Liver (tissue), 3 donors: Measurements from ENCODE around the gene BRD4.

Experiments used
- JUND ChIP-seq, 2 donors: IDR thresholded peaks; 2 replicates each; pipeline ENCODE4 v1.6.1; 2016; ENCODE audit warnings: antibody characterized with exemption in 2 of 2
- TAF1 ChIP-seq: conservative IDR thresholded peaks from 2 replicates; pipeline ENCODE4 v1.6.1; 2016; ENCODE audit warnings: antibody characterized with exemption, mild to moderate bottlenecking
- TF ChIP-seq, protein P1 (sequence below): IDR thresholded peaks from 2 replicates; pipeline ENCODE4 v1.6.1; 2016; ENCODE audit warnings: antibody characterized with exemption
- TF ChIP-seq, protein P2 (sequence below): fragments of 150-350 bp; IDR thresholded peaks from 2 replicates; pipeline ENCODE4 v1.5.1; 2017; ENCODE audit warnings: improper control_type of control experiment, low read depth, low read length; ENCODE audit not compliant: missing input control
- TF ChIP-seq, protein P3 (sequence below): IDR thresholded peaks from 2 replicates; pipeline ENCODE4 v1.6.1; 2016; ENCODE audit warnings: antibody characterized with exemption
- donor health status: healthy.
- donor health status: healthy.

DNA sequence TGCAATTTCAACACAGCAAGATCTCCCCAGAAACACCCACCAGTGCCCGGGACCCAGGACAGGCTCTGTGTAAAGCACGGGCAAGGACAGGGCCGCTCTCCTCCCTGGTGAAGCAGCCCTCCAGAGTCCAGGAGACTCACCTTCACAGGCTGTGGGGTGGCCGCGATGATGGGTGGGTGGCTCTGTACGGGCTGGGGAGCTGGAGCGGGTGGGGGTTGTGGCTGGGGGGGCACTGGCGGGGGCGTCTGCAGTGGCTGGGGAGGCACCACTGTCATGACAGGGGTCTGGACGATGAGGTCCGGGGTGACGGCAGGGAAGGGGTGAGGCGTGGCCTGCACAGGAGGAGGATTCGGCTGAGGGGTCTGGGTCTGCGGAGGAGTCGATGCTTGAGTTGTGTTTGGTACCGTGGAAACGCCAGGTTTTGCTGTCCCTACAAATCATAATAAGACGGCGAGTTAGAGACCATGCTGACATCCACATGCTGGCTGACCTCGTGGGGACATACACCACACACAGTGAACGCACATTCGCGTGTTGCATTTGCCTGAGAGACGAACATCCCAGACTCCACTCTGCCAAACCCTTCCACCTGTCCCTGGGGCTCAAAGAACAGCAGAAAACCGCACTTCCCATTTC is 67.0 kb downstream of the BRD4 start:
- TF ChIP-seq, protein P1, sequence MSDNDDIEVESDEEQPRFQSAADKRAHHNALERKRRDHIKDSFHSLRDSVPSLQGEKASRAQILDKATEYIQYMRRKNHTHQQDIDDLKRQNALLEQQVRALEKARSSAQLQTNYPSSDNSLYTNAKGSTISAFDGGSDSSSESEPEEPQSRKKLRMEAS: no peak
- TF ChIP-seq, protein P2, sequence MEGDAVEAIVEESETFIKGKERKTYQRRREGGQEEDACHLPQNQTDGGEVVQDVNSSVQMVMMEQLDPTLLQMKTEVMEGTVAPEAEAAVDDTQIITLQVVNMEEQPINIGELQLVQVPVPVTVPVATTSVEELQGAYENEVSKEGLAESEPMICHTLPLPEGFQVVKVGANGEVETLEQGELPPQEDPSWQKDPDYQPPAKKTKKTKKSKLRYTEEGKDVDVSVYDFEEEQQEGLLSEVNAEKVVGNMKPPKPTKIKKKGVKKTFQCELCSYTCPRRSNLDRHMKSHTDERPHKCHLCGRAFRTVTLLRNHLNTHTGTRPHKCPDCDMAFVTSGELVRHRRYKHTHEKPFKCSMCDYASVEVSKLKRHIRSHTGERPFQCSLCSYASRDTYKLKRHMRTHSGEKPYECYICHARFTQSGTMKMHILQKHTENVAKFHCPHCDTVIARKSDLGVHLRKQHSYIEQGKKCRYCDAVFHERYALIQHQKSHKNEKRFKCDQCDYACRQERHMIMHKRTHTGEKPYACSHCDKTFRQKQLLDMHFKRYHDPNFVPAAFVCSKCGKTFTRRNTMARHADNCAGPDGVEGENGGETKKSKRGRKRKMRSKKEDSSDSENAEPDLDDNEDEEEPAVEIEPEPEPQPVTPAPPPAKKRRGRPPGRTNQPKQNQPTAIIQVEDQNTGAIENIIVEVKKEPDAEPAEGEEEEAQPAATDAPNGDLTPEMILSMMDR: no peak
- TF ChIP-seq, protein P3, sequence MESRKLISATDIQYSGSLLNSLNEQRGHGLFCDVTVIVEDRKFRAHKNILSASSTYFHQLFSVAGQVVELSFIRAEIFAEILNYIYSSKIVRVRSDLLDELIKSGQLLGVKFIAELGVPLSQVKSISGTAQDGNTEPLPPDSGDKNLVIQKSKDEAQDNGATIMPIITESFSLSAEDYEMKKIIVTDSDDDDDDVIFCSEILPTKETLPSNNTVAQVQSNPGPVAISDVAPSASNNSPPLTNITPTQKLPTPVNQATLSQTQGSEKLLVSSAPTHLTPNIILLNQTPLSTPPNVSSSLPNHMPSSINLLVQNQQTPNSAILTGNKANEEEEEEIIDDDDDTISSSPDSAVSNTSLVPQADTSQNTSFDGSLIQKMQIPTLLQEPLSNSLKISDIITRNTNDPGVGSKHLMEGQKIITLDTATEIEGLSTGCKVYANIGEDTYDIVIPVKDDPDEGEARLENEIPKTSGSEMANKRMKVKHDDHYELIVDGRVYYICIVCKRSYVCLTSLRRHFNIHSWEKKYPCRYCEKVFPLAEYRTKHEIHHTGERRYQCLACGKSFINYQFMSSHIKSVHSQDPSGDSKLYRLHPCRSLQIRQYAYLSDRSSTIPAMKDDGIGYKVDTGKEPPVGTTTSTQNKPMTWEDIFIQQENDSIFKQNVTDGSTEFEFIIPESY: no peak
- TF ChIP-seq JUND (IDR thresholded peaks at IDR 0.05) (no peak), TAF1 (no peak)
